H9 (cell line): Measurements from ENCODE around the gene SNX30. TPM values are rescaled to one million over a fixed set of nuclear protein-coding genes. Genes with fewer than 3 reads are reported as not detected.

ENCODE experiments used
- DNase-seq: peaks from one replicate; pipeline ENCODE4 v3.0.0-alpha.2; 2017
- H2AFZ ChIP-seq: one replicate; pipeline ENCODE4 v1.6.1; 2013; ENCODE audit warnings: mild to moderate bottlenecking, low read length, control low read depth, moderate library complexity
- H2AK5ac ChIP-seq: 2 replicates; pipeline ENCODE4 v1.6.1; 2013; ENCODE audit warnings: low read length, control low read depth, mixed read lengths; ENCODE audit not compliant: insufficient read length
- H2BK120ac ChIP-seq: one replicate; pipeline ENCODE4 v1.6.1; 2013; ENCODE audit warnings: low read depth, mild to moderate bottlenecking, low read length, control low read depth, inconsistent platforms; ENCODE audit not compliant: poor library complexity, severe bottlenecking
- H2BK12ac ChIP-seq: 2 replicates; pipeline ENCODE4 v1.6.1; 2013; ENCODE audit warnings: low read length, control low read depth, mixed read lengths, low read depth; ENCODE audit not compliant: insufficient read length
- H2BK15ac ChIP-seq: 2 replicates; pipeline ENCODE4 v1.6.1; 2013; ENCODE audit warnings: low read depth, low read length, control low read depth
- H2BK20ac ChIP-seq: one replicate; pipeline ENCODE4 v1.6.1; 2013; ENCODE audit warnings: low read depth, mild to moderate bottlenecking, low read length, control low read depth, inconsistent platforms; ENCODE audit not compliant: poor library complexity, severe bottlenecking
- H2BK5ac ChIP-seq: 2 replicates; pipeline ENCODE4 v1.6.1; 2013; ENCODE audit warnings: low read length, control low read depth, mixed read lengths; ENCODE audit not compliant: insufficient read length
- H3K14ac ChIP-seq: 2 replicates; pipeline ENCODE4 v1.6.1; 2013; ENCODE audit warnings: low read length, control low read depth; ENCODE audit not compliant: insufficient read depth
- H3K18ac ChIP-seq: 2 replicates; pipeline ENCODE4 v1.6.1; 2013; ENCODE audit warnings: low read depth, mild to moderate bottlenecking, mixed read lengths, low read length, control low read depth; ENCODE audit not compliant: insufficient read length
- H3K23ac ChIP-seq: 2 replicates; pipeline ENCODE4 v1.6.1; 2013; ENCODE audit warnings: low read length, control low read depth, mixed read lengths, low read depth; ENCODE audit not compliant: insufficient read length
- H3K23me2 ChIP-seq: 2 replicates; pipeline ENCODE4 v1.6.1; 2013; ENCODE audit warnings: low read depth, mild to moderate bottlenecking, mixed read lengths, low read length, control low read depth; ENCODE audit not compliant: insufficient read length, poor library complexity, severe bottlenecking
- H3K27ac ChIP-seq: 2 replicates; pipeline ENCODE4 v1.5.1; 2013; ENCODE audit warnings: low read length, control low read depth, mixed read lengths, low read depth; ENCODE audit not compliant: insufficient read length
- H3K27me3 ChIP-seq: 2 replicates; pipeline ENCODE4 v1.6.1; 2013; ENCODE audit warnings: low read length, control low read depth, inconsistent platforms; ENCODE audit not compliant: insufficient read depth
- H3K4ac ChIP-seq: 2 replicates; pipeline ENCODE4 v1.6.1; 2013; ENCODE audit warnings: low read depth, mild to moderate bottlenecking, control low read depth, inconsistent platforms, low read length, moderate library complexity
- H3K4me1 ChIP-seq: 2 replicates; pipeline ENCODE4 v1.6.1; 2013; ENCODE audit warnings: low read length, control low read depth, inconsistent platforms; ENCODE audit not compliant: insufficient read depth
- H3K4me2 ChIP-seq: 2 replicates; pipeline ENCODE4 v1.6.1; 2013; ENCODE audit warnings: low read length, control low read depth, mixed read lengths; ENCODE audit not compliant: insufficient read length, insufficient read depth
- H3K56ac ChIP-seq: 2 replicates; pipeline ENCODE4 v1.6.1; 2013; ENCODE audit warnings: low read depth, mild to moderate bottlenecking, mixed read lengths, low read length, control low read depth; ENCODE audit not compliant: insufficient read length
- H3K79me1 ChIP-seq: 2 replicates; pipeline ENCODE4 v1.6.1; 2013; ENCODE audit warnings: low read depth, mild to moderate bottlenecking, moderate library complexity, low read length, control low read depth, inconsistent platforms; ENCODE audit not compliant: insufficient read depth, poor library complexity, severe bottlenecking
- H3K79me2 ChIP-seq: 2 replicates; pipeline ENCODE4 v1.6.1; 2013; ENCODE audit warnings: low read length, control low read depth, inconsistent platforms; ENCODE audit not compliant: insufficient read depth
- H3K9ac ChIP-seq: 2 replicates; pipeline ENCODE4 v1.6.1; 2013; ENCODE audit warnings: low read length, control low read depth, mixed read lengths; ENCODE audit not compliant: insufficient read length; ENCODE audit errors: extremely low read depth
- H3K9me3 ChIP-seq: one replicate; pipeline ENCODE4 v1.6.1; 2013; ENCODE audit warnings: low read depth, low read length, inconsistent platforms; ENCODE audit not compliant: control insufficient read depth
- H3T11ph ChIP-seq: one replicate; pipeline ENCODE4 v1.6.1; 2013; ENCODE audit warnings: mild to moderate bottlenecking, low read length, control low read depth, inconsistent platforms
- H4K20me1 ChIP-seq: one replicate; pipeline ENCODE4 v1.6.1; 2013; ENCODE audit not compliant: control insufficient read depth, insufficient read length, insufficient read depth
- H4K5ac ChIP-seq: 2 replicates; pipeline ENCODE4 v1.6.1; 2013; ENCODE audit warnings: low read depth, mild to moderate bottlenecking, mixed read lengths, low read length, control low read depth; ENCODE audit not compliant: insufficient read length
- H4K8ac ChIP-seq: replicated peaks from 2 replicates; pipeline ENCODE4 v1.6.1; 2013; ENCODE audit warnings: low read length, control low read depth, mixed read lengths, low read depth; ENCODE audit not compliant: insufficient read length
- H4K91ac ChIP-seq: 2 replicates; pipeline ENCODE4 v1.6.1; 2013; ENCODE audit warnings: low read depth, mild to moderate bottlenecking, moderate library complexity, mixed read lengths, low read length, control low read depth; ENCODE audit not compliant: insufficient read length
- H3K27ac Mint-ChIP-seq, 3 experiments: 2 replicates in 2 of 3; 3 replicates in 1 of 3; pipeline ENCODE4 v1.8.0; 2020 to 2021; ENCODE audit warnings: mixed read lengths in 3 of 3, mild to moderate bottlenecking in 1 of 3, moderate library complexity in 1 of 3
- H3K27me3 Mint-ChIP-seq: 2 replicates; pipeline ENCODE4 v1.8.0; 2021; ENCODE audit warnings: low read depth, mild to moderate bottlenecking, moderate library complexity, mixed read lengths
- H3K36me3 Mint-ChIP-seq, 3 experiments: 2 replicates in 2 of 3; 3 replicates in 1 of 3; pipeline ENCODE4 v1.8.0; 2020 to 2021; ENCODE audit warnings: low read depth in 3 of 3, mixed read lengths in 3 of 3; ENCODE audit not compliant: insufficient read depth in 1 of 3
- H3K4me1 Mint-ChIP-seq, 2 experiments: 2 replicates each; pipeline ENCODE4 v1.8.0; 2020; ENCODE audit warnings: mixed read lengths in 2 of 2
- H3K4me3 Mint-ChIP-seq, 2 experiments: 2 replicates in 1 of 2; 3 replicates in 1 of 2; pipeline ENCODE4 v1.8.0; 2020 to 2021; ENCODE audit warnings: mild to moderate bottlenecking in 2 of 2, mixed read lengths in 2 of 2, moderate library complexity in 1 of 2
- H3K9me3 Mint-ChIP-seq, 2 experiments: 2 replicates in 1 of 2; 3 replicates in 1 of 2; pipeline ENCODE4 v1.8.0; 2020; ENCODE audit warnings: mild to moderate bottlenecking in 2 of 2, mixed read lengths in 2 of 2, moderate library complexity in 1 of 2
- WGBS: extraction: QIAGEN DNeasy Blood & Tissue Kit; methylation state at CpG from one replicate; pipeline ENCODE4 v1.1.7; 2013; ENCODE audit warnings: missing lambda C conversion rate, low lambda C conversion rate, mixed read lengths; ENCODE audit not compliant: insufficient read length; ENCODE audit errors: extremely low coverage; 5-methylcytosine and 5-hydroxymethylcytosine counted together
- total RNA-seq: library from RNA; stranded (reverse); gene quantifications from 2 replicates; pipeline ENCODE4 v1.2.1, GENCODE V29; 2021
- TF ChIP-seq, protein P1 (sequence below): fragments of 200-600 bp; sonication (generic); conservative IDR thresholded peaks from 3 replicates; pipeline ENCODE4 v1.8.0; 2021; ENCODE audit warnings: antibody characterized with exemption, mild to moderate bottlenecking

The SNX30 gene
- total RNA-seq, 1 experiment from 2014 or later = 10.3 TPM

DNA sequence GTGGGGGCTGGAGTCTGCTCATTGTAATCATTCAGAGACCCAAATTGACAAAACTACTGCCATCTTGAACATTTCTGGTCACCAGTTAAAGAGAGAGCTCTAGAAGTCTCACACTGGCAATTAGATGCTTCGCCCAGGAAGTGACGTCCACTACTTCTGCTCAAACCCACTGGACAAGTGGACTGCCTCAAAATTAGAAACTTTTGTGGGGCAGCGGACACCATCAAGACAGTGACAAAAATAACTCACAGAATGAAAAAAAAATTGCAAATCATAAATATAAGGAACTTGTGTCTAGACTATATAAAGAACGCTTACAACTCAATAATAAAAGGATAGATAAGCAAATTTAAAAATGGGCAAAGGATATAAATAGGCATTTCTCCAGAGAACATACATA is 149.9 kb downstream of the SNX30 start:
- Mint-ChIP-seq H3K36me3 (peaks cover 0 to 7% (median 0%) of the 10 kb centered on the region in 3 experiments; a peak in 2 of 7 replicates), H3K4me1 (0 out of 4 replicates have a peak, but pooled peaks cover 0 to 2% of the 10 kb centered on the region in 2 experiments), H3K9me3 (no peaks in the 10 kb centered on the region), H3K27me3 (peaks cover 22% of the 10 kb centered on the region), H3K4me3 (no peak overlapping the region), H3K27ac (no peak overlapping the region)
- Histone ChIP-seq H3K18ac (no peak overlapping the region), H3K27ac (no peak overlapping the region), H2BK5ac (no peak overlapping the region), H3K79me2 (no peaks in the 10 kb centered on the region), H4K8ac (no peak overlapping the region), H3K4ac (no peak overlapping the region), H3K9ac (no peak overlapping the region), H2BK120ac (no peak overlapping the region), H4K20me1 (no peaks in the 10 kb centered on the region), H3K4me1 (no peaks in the 10 kb centered on the region), H3K4me2 (no peak overlapping the region), H3T11ph (no peak overlapping the region), H2AFZ (no peak overlapping the region), H3K23me2 (no peaks in the 10 kb centered on the region), H4K5ac (no peak overlapping the region), H2BK15ac (no peak overlapping the region), H3K14ac (no peak overlapping the region), H3K27me3 (no peaks in the 10 kb centered on the region), H3K9me3 (no peaks in the 10 kb centered on the region), H4K91ac (no peak overlapping the region), H3K23ac (no peak overlapping the region), H2AK5ac (no peak overlapping the region), H2BK20ac (no peak overlapping the region), H3K79me1 (no peaks in the 10 kb centered on the region), H2BK12ac (no peak overlapping the region), H3K56ac (no peak overlapping the region)
- WGBS = no CpG with 5 or more reads among the region's 4 CpGs
- TF ChIP-seq, protein P1, sequence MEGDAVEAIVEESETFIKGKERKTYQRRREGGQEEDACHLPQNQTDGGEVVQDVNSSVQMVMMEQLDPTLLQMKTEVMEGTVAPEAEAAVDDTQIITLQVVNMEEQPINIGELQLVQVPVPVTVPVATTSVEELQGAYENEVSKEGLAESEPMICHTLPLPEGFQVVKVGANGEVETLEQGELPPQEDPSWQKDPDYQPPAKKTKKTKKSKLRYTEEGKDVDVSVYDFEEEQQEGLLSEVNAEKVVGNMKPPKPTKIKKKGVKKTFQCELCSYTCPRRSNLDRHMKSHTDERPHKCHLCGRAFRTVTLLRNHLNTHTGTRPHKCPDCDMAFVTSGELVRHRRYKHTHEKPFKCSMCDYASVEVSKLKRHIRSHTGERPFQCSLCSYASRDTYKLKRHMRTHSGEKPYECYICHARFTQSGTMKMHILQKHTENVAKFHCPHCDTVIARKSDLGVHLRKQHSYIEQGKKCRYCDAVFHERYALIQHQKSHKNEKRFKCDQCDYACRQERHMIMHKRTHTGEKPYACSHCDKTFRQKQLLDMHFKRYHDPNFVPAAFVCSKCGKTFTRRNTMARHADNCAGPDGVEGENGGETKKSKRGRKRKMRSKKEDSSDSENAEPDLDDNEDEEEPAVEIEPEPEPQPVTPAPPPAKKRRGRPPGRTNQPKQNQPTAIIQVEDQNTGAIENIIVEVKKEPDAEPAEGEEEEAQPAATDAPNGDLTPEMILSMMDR = no peak
- no peak for DNase-seq
